Spleen (tissue), 7 donors: ENCODE data around the gene CACNA2D3.

Experiments
- POLR2A ChIP-seq, 3 donors: fragments of 450-650 bp; IDR thresholded peaks; one replicate each; pipeline ENCODE4 v1.5.1; 2017; ENCODE audit warnings: antibody characterized with exemption in 3 of 3, mild to moderate bottlenecking in 1 of 3
- POLR2AphosphoS5 ChIP-seq, 3 donors: sonication (generic); formaldehyde crosslinking; IDR thresholded peaks; one replicate each; pipeline ENCODE4 v1.5.1; 2017; ENCODE audit warnings: antibody characterized with exemption in 3 of 3
- TF ChIP-seq, protein P1 (sequence below), 11 experiments: fragments of 200-600 bp in 7 of 11; fragments of 450-650 bp in 4 of 11; sonication (generic) in 4 of 11; IDR thresholded peaks in 8 of 11; conservative IDR thresholded peaks in 3 of 11; 1 replicate in 7 of 11; 2 replicates in 4 of 11; pipeline versions ENCODE4 v1.4.0 to v1.8.0; 2016 to 2021; ENCODE audit warnings: antibody characterized with exemption in 11 of 11, inconsistent platforms in 4 of 11, mild to moderate bottlenecking in 1 of 11
- donor health status: DM: no; HTN: no; CAD: no; lungs with moderate emphysema.
- donor health status: DM: no; HTN: no; CAD: no.
- donor health status: DM: no; HTN: no; CAD: no.

DNA sequence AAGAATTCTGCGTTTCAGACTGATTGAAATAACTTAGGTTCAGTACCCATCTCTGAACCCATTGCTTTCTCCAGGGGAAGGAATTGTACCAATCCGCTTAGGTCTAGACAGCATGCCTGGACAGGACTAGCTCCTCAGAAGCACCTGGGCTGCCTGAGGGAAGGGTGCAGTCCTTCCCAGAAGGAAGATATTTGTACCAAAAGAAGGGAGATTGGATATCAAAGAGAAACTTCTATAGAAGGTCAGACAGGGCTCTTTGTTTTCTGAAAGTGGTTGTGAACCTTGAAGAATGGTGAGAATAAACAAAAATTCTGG, 939.3 kb downstream of the CACNA2D3 start:
- TF ChIP-seq, protein P1, sequence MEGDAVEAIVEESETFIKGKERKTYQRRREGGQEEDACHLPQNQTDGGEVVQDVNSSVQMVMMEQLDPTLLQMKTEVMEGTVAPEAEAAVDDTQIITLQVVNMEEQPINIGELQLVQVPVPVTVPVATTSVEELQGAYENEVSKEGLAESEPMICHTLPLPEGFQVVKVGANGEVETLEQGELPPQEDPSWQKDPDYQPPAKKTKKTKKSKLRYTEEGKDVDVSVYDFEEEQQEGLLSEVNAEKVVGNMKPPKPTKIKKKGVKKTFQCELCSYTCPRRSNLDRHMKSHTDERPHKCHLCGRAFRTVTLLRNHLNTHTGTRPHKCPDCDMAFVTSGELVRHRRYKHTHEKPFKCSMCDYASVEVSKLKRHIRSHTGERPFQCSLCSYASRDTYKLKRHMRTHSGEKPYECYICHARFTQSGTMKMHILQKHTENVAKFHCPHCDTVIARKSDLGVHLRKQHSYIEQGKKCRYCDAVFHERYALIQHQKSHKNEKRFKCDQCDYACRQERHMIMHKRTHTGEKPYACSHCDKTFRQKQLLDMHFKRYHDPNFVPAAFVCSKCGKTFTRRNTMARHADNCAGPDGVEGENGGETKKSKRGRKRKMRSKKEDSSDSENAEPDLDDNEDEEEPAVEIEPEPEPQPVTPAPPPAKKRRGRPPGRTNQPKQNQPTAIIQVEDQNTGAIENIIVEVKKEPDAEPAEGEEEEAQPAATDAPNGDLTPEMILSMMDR (IDR thresholded peaks at IDR 0.05 in 8 of 11, conservative IDR thresholded peaks at IDR 0.05 in 3 of 11) = no peak
- no peak for TF ChIP-seq POLR2A (IDR thresholded peaks at IDR 0.05)
- TF ChIP-seq POLR2AphosphoS5 (IDR thresholded peaks at IDR 0.05) = no peak
